GM19324 (cell line): ENCODE data around the gene TFR2.

Source experiments
- ATAC-seq: cut with Tn5 transposase; IDR thresholded peaks from one replicate; pipeline ENCODE4 v1.9.1; 2021; ENCODE audit warnings: mild to moderate bottlenecking, moderate library complexity; ENCODE audit not compliant: unreplicated experiment, low FRiP score

The TFR2 gene

GRCh38 chr7:100620804-100621203 lies 20.5 kb downstream of the TFR2 start:
- ATAC-seq, result no peak

DNA sequence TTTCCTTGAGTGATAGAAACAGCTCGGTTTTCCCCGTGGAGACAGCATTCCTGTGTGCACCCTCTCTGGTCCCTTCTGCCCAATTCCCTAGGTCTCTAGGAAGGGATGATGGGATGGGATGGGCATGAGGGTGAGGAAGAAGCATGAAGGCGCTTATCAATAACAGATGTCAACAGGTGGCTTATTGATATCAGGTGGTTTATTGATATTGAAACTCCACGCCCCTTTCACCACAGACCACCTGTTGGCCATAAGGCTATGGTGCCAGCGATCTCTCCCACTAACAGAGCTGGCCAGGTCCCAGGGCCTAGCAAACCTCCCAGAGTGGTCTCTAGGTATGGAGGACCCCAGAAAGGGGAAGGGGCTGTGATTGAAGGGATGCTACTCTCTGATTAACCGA lies 21.1 kb downstream of the TFR2 start:
- no peak for ATAC-seq

- ATAC-seq, result no peak
Observed at GRCh38 chr7:100614308-100614861, 27.0 kb downstream of the TFR2 start.

- no peak for ATAC-seq
Observed at GRCh38 chr7:100613412-100614175, 27.8 kb downstream of the TFR2 start.

DNA sequence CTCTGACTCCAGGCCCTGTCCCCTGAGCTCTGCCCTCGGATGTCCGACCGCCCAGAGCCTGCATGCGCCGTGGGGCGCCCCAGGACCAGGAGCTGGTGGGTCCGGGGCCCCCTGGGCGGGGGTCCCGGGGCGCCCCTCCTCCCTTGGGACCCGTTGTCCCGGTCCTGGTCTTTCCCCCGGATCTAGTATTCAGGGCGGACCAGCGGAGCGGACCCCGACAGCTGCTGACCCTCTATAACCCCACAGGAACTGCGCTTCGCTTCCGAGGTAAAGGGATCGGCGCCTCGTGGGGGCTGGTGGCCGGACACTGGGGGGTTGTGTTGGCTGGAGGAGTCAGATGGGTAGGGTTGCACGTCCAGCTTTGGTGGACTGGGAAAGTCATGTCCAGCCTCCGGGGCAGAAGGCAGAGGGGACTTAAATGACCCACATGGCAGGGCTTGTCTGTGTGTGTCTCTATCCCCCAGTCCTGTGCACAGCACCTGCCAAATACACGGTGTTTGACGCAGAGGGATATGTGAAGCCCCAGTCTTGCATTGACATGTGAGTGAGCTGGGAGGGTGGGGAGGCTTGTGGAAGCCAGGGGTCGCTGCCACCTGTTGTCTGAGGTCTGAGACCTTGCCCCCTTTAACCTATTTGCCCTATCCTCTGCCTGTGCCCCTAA lies 28.5 kb downstream of the TFR2 start:
- ATAC-seq, result peak; percentile 1

DNA sequence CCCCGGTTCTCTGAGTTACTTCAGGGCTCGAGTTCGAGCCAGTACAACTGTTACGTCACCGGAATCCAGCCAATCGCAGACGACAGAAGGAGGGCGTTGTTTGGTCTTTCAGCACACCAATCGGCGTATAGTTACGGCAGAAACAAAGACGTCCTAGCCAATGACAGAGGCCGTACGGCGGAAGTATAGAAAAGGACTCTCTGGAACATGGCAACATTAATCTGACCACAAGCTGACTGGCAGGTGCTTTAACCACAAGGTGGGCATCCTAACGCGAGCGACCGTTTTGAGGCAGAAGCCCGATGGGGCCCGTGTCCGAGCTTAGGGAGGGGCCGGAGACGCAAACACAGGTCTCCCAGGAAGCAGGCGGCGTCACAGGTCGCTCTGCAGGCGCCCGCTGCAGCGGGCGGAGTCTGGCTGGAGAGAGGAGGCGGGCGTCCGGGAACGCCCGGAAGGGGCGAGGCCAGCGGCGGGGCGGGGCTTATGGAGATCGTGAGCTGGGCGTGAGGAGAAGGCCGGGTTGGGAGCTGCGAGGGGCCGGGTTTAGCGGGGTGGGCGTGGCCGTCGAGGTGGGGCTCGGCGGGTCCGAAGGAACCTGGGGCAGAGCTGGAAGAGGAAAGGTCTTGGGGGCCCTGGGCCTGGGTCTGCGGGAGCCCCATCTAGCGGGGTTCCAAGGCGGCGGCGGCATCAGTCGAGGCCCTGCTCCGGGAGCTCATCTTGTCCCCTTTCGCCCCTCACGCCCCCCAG lies 29.2 kb downstream of the TFR2 start, which contains the start of gene MOSPD3:
TSS of gene MOSPD3 (plus strand) at position 558 of the 747 bp plus-strand sequence. CDS start 252 bp downstream, outside the sequence.
- ATAC-seq, result peak; percentile 90

DNA sequence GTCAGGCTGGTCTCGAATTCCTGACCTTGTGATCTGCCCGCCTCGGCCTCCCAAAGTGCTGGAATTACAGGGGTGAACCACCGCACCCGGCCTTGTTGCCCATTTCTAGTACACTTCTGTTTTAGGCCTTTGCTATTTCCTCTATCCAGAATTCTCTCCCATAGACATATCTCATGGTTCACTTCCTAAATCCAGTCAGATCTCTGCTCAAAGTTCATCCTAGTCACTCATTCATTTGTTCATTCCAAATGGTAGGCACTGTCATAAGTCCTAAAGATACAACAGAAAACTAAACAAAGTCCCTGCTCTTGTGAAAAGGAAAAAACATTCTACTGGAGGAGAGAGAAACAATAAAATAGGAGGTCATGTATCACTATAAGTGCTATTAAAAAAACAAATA lies 31.4 kb downstream of the TFR2 start:
- ATAC-seq, result no peak

GRCh38 chr7:100607111-100607510 lies 34.2 kb downstream of the TFR2 start:
- ATAC-seq, result no peak

GRCh38 chr7:100606313-100606712 lies 35.0 kb downstream of the TFR2 start:
- ATAC-seq, result no peak

GRCh38 chr7:100604976-100605911 lies 36.1 kb downstream of the TFR2 start:
- no peak for ATAC-seq

DNA sequence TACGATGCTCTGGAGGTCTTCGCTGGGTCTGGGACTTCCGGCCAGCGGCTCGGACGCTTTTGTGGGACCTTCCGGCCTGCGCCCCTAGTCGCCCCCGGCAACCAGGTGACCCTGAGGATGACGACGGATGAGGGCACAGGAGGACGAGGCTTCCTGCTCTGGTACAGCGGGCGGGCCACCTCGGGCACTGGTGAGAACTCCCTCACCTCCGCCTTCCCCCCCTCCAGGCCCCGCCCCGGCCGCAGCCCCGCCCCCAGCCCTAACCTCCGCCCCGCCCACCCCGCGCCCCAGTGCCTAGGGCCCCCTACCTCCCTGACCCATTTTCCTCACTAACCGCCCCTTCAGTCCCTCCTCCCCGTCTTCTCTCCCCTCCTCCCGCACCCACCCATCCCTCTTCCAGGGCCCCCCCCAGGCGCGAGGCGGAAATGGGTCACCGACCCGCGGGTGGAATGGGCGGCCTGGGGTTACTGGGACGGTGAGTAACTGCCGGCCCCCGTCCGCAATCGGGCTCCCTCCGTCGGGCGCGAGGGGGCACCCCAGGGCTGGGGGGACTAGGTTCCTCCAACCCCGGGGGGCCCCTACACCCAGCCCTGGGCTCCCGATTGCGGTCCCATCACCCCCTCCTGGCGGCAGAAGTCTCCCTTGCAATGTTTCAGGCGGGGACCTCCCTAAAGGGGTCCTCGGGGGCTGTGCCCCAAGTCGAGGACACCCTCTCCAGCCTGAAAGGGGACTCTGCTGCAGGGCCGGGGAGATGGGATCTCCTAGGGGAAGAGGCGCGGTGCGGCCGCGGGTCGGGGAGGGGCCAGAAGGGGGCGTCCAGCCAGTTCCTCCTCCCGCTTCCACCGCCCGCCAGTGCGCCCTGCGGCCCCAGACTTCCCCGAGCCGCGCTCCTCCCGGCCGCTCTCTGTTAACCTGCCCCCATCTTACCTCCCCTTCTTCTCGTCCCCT lies 37.0 kb downstream of the TFR2 start:
- ATAC-seq, result no peak

DNA sequence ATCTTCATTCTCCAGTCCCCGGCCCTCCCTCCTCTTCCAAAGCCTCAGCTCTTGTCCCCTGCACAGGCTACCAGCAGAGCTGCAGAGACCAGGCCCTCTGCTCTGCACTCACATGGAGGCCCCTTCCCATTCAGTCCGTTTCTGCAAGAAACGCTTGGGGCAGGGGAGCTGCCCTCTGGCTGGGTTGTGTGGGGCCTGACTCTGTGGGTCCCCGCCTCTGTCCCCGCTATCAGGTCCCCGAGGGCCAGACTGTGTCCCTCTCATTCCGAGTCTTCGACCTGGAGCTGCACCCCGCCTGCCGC lies 37.7 kb downstream of the TFR2 start:
- ATAC-seq, result no peak

DNA sequence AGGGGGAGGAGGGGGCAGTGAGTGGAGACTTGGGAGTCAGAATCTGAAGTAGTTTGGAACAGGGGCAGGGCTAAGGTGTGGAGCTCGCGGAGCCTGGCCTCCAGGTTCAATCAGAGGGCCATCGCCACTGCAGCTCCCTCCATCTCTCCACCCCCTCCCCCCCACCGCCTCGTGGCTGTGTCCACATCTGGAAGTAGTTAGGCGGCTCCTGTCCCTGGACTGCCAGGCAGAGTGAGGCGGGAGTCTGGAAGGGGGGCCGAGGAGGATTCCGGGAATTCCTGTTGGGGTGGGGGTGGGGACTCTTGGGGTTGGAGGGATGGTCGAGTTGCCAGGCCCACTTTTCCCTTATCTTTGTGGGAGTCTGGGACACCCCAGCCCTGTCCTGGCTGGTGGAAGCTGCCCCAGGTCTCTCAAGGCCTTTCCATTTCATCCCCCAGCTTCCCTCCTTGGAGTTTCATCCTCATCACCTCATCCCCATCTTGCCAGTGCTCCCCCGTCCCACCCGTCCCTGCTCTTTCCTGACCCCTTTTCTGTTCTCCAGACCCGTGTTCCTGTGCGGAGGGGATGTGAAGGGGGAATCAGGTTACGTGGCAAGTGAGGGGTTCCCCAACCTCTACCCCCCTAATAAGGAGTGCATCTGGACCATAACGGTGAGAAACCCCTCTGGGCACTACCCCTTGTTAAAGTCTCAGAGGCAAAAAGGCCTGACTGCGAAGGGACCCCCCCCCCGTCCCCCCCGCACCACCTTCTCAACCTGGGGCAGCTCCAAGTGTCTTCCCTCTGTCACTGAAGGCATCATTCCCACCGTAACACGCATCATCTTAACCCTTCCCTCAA lies 38.2 kb downstream of the TFR2 start:
- no peak for ATAC-seq

GRCh38 chr7:100600730-100601038 lies 40.7 kb downstream of the TFR2 start:
- ATAC-seq, result no peak

DNA sequence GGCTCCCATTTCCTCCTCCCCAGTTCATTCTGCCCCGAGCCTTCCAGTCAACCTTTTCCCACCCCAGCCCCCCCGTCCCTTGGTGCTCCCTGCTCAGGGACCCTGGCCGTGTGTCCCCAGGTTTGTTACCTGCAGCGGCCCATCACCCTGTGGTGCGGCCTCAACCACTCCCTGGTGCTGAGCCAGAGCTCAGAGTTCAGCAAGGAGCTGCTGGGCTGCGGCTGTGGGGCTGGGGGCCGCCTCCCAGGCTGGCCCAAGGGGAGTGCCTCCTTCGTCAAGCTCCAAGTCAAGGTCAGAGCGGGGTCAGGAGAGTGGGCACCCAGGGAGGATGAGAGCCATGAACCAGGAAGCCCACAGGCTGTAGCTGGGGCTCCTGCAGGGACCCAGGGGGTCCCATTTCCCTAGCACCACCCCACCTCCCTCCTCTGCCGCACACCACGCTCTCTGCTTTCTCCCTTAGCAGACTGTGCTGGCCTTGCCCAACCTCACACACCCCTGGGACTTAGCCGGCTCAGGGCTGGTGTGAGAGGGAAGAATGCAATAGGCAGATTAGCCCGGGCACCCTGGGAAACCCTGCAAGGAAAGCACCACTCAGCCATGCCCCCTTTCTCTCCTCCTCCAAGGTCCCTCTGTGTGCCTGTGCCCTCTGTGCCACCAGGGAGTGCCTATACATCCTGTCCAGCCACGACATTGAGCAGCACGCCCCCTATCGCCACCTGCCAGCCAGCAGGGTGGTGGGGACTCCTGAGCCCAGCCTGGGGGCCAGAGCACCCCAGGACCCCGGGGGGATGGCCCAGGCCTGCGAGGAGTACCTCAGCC lies 41.2 kb downstream of the TFR2 start:
- no peak for ATAC-seq

DNA sequence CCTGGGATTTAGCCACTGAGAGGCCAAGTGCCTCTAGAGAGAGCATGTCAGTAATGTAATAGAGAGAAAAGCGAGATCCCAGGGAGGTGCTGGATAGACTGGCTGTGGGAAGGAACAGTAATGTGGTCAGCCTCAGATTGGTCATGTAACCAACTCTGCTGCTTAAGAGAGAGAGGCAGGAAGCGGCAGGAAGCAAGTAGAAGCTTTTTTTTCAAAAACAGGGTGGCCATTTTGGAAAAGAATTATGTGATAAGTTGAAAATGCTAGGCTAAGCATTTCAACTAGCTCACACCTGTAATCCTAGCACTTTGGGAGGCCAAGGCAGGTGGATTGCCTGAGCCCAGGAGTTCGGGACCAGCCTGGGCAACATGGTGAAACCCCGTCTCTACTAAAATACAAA lies 42.9 kb downstream of the TFR2 start:
- ATAC-seq, result no peak

- ATAC-seq, result no peak
Observed at GRCh38 chr7:100595188-100595587, 46.2 kb downstream of the TFR2 start.

DNA sequence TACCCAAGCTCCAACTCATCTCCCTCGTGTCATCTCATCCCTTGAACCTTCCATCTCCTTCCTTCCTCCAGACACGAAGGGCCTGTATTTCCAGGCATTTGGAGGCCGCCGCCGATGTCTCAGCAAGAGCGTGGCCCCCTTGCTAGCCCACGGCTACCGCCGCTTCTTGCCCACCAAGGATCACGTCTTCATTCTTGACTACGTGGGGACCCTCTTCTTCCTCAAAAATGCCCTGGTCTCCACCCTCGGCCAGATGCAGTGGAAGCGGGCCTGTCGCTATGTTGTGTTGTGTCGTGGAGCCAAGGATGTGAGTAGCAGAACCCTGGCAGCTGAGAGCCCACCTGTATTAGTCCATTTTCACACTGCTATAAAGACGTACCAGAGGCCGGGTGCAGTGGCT lies 49.8 kb downstream of the TFR2 start:
- ATAC-seq, result no peak
